Neural progenitor cell (in vitro differentiated cells): Measurements from ENCODE around the gene AHR.

Experiments
- EZH2 ChIP-seq: fragments of 200-600 bp; sonication (generic); IDR thresholded peaks from 2 replicates; pipeline ENCODE4 v1.6.1; 2017; ENCODE audit warnings: antibody characterized with exemption, mild to moderate bottlenecking, moderate library complexity
- EZH2phosphoT487 ChIP-seq: fragments of 200-600 bp; sonication (generic); IDR thresholded peaks from 2 replicates; pipeline ENCODE4 v1.6.1; 2017; ENCODE audit warnings: antibody characterized with exemption
- TF ChIP-seq, protein P1 (sequence below): fragments of 200-600 bp; sonication (generic); IDR thresholded peaks from 2 replicates; pipeline ENCODE4 v1.5.1; 2017; ENCODE audit warnings: antibody characterized with exemption, mild to moderate bottlenecking

- TF ChIP-seq, protein P1, sequence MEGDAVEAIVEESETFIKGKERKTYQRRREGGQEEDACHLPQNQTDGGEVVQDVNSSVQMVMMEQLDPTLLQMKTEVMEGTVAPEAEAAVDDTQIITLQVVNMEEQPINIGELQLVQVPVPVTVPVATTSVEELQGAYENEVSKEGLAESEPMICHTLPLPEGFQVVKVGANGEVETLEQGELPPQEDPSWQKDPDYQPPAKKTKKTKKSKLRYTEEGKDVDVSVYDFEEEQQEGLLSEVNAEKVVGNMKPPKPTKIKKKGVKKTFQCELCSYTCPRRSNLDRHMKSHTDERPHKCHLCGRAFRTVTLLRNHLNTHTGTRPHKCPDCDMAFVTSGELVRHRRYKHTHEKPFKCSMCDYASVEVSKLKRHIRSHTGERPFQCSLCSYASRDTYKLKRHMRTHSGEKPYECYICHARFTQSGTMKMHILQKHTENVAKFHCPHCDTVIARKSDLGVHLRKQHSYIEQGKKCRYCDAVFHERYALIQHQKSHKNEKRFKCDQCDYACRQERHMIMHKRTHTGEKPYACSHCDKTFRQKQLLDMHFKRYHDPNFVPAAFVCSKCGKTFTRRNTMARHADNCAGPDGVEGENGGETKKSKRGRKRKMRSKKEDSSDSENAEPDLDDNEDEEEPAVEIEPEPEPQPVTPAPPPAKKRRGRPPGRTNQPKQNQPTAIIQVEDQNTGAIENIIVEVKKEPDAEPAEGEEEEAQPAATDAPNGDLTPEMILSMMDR, result no peak
- TF ChIP-seq EZH2, result no peak
- no peak for TF ChIP-seq EZH2phosphoT487
Measured at GRCh38 chr7:17307969-17308648, 9.7 kb downstream of the AHR start.
